Inflammatory macrophage (primary cell): ENCODE results near the gene ZSCAN16.

Source experiments
- DNase-seq, 2 donors: peaks; one replicate each; pipeline ENCODE4 v3.0.0-alpha.2; 2020 to 2022

ZSCAN16 gene

GRCh38 chr6:28134015-28134414, 9.6 kb downstream of the ZSCAN16 start:
- DNase-seq: peak; percentile 36

- DNase-seq: peak; percentile 66 to 77
Measured at GRCh38 chr6:28134716-28135115, 10.3 kb downstream of the ZSCAN16 start.

DNA sequence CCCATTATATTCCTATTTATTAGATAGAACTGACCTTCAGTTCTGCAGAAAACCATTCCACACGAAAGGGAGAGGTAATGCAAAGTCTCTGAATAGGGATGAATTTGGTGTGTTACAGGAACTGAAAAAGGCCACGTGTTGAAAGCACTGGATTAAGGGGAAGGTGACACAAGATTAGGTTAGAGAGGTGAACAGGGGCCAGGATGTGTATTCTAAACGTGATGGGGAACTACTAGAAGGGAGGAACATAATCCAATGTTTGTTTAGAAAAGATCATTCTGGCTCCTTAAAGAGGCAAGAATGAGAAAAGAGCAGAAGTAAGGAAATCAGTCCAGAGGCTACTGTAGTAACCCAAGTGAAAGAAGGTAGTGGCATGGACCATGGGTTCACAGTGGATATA, 11.0 kb downstream of the ZSCAN16 start:
- DNase-seq: peak in 1 of 2 donors; percentile 36

GRCh38 chr6:28136585-28137504, 12.4 kb downstream of the ZSCAN16 start:
- DNase-seq: peak; percentile 91 to 93

DNA sequence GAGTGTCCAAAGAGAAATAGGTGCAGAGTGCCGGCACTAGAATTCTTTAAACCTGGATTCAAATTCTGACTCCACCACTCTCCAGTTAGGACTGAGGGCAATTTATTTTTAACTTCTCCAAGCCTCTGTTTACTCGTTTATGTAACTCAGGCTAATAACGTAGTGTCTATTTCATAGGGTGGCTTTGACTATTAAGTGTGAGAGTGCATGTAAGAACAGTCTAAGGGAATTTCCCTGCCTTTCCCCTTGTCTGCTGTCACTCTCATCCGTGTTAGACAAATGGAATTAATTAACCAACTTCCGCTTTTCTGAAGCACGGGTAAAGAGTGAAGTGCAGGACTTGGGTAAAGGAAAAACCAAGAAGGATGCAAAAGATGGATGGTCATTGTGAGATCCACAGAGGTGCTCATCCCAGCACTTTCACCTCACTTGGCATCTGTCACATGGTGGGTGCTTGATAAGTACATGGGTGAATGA, 13.1 kb downstream of the ZSCAN16 start:
- DNase-seq: peak; percentile 53 to 70

- no peak for DNase-seq
Measured at GRCh38 chr6:28139860-28140543, 15.6 kb downstream of the ZSCAN16 start.

DNA sequence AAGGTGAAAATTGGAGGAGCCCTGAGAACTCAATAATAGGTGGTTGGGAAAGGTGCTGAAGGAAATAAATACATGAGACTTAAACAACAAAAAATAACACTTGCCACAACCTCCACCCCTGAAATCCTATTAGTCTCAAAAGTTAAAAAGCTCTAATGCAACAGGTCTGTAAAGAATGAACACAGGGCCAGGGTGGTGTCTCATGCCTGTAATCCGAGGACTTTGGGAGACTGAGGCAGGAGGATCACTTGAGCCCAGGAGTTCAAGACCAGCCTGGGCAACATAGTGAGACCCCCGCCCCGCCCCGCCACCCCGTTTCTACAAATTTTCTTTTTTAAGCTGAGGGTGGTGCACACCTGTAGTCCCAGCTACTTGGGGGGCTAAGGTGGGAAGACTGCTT, 16.2 kb downstream of the ZSCAN16 start:
- no peak for DNase-seq

DNA sequence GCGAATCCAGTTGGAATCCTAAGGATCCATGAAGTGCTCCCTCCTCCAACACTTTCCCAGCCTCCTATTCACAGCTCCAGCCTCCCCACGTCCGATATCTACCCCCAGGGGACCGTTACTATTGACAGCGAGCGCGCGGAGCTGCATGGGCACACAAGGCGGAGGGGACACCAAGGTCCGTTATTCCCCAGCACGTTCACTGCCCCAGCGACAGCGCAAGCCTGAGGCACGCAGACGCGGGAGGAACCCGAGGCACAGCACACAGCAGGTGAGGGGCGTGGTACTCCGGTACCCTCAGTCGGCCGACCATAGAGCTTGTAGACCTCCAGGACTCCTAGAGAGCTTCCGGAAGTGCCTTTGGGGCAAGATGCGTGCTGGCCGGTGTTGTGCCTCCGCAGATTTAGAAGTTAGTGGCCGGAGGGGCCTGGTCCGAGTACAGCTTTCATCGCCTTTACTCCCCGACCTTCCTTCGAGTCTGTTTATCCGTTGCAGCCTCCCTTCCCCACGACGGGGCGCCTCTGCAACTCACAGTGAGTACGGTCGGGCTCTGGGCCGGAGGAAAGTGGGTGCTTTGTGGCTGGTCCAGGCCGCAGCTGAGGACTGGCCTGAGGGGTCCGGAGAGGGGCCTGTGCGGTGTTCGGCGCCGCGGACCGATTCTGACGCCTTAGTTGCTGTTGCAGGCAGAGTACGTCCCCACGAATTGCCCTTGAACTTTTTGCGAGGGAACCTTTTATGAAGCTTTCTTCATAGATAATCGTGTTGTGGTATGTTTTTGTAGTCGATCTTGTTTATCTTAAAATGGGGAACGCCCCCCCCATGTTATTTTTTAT, 17.3 kb downstream of the ZSCAN16 start, which contains the start of gene ZKSCAN8:
TSS of gene ZKSCAN8 (plus strand) at position 384 of the 830 bp plus-strand sequence. CDS start 6,525 bp downstream, outside the sequence.
- peak; percentile 72 to 80 for DNase-seq

DNA sequence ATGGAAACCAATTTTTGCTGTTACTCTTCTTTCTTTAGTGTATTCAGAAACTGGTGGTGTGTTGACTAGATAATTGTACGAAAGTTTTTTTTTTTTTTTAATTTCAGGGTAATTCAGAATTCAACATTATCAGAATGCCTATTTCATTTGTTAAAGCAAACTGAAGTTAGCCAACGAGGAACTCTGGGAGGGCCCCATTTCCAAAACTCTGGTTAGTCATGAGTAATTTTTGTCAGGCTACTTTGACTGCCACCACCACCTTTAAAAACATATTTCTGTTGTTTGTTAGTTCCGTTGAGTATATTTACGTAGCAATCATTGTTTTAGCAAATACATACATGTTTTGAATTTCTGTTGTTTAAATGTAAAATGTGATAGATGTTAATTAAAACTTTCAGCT, 18.0 kb downstream of the ZSCAN16 start:
- DNase-seq: peak in 1 of 2 donors; percentile 20

DNA sequence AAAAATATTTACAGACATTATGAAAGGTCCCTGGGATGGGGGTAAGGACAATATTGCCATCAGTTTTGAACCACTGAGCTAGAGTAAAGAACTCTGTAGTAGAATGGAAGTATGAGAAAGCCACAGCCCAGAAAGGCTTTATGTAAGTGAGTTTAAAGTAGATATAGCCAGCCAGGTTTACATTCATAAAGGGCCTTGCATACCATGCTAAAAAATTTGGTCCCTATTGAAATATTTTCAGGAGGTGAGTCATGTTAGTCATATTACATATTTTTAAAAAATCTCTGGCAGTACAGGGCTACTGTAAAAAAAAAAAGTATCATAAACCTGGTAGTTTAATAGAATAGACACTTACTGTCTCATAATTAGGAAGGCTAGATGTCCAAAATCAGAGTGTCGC, 20.8 kb downstream of the ZSCAN16 start:
- DNase-seq: no peak

- no peak for DNase-seq
Measured at GRCh38 chr6:28152531-28152930, 28.1 kb downstream of the ZSCAN16 start.

DNA sequence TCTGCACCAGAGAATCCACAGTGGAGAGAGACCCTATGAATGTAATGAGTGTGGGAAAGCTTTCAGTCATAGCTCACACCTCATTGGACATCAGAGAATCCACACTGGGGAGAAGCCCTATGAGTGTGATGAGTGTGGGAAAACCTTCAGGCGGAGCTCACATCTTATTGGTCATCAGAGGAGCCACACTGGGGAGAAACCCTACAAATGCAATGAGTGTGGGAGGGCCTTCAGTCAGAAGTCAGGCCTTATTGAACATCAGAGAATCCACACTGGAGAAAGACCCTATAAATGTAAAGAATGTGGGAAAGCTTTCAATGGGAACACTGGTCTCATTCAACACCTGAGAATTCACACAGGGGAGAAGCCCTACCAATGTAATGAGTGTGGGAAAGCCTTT, 29.1 kb downstream of the ZSCAN16 start:
- DNase-seq: no peak

- no peak for DNase-seq
Measured at GRCh38 chr6:28154357-28154756, 29.9 kb downstream of the ZSCAN16 start.

DNA sequence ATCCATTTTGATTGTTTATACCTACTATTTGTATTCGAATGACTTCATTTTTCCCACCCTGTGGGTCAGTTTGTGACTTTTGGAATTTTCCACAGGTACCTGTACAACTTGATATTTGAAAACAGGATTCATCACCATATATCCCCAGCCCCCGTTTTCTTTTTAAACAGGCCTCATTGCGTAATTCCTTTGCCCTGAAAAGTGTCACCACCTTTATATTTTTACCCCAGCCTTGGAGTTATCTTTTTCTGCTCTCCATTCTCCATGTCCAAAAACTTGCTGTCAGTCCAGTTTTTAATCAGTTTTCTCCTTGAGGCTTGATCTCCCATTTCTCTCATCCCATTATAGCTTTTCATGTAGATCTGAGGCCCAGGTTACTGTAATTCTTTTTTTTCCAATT, 33.9 kb downstream of the ZSCAN16 start:
- DNase-seq: no peak

GRCh38 chr6:28159029-28159607, 34.7 kb downstream of the ZSCAN16 start:
- DNase-seq: no peak

- DNase-seq: no peak
Measured at GRCh38 chr6:28160233-28160632, 35.8 kb downstream of the ZSCAN16 start.

GRCh38 chr6:28161410-28162079, 37.1 kb downstream of the ZSCAN16 start:
- peak; percentile 75 to 82 for DNase-seq

- no peak for DNase-seq
Measured at GRCh38 chr6:28165563-28165962, 41.2 kb downstream of the ZSCAN16 start.

- DNase-seq: no peak
Measured at GRCh38 chr6:28167068-28167467, 42.7 kb downstream of the ZSCAN16 start.

DNA sequence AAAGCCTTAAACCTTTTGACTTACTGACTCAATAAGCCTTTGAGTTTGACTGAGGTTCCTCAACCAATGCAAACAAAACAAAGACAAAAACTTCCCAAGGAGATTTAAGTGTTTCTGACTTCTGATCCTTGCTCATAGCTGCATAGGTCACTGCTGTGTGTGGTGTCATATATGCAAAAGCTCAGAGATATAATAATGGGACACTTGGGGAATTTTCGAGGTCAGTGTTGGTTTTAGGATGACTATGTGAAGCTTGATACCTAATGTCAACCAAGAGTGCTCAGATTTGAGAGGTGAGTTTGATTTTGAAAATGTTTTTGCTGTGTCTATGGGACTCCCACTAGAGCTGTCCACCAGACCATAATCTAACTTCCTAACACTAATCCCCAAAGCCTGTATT, 43.5 kb downstream of the ZSCAN16 start:
- DNase-seq: no peak

GRCh38 chr6:28171271-28171670, 46.9 kb downstream of the ZSCAN16 start:
- no peak for DNase-seq

- DNase-seq: no peak
Measured at GRCh38 chr6:28172006-28172405, 47.6 kb downstream of the ZSCAN16 start.
